ENCODE data around the gene IFI30.

The IFI30 gene

GRCh38 chr19:18225702-18226468 is 52.3 kb downstream of the IFI30 start, which contains the start of gene PDE4C:
Gene PDE4C (minus strand): TSS chr19:18226438. CDS start chr19:18226415, 23 bp downstream.
- DNase-seq (ENCODE audit: low read depth) = no peak

DNA sequence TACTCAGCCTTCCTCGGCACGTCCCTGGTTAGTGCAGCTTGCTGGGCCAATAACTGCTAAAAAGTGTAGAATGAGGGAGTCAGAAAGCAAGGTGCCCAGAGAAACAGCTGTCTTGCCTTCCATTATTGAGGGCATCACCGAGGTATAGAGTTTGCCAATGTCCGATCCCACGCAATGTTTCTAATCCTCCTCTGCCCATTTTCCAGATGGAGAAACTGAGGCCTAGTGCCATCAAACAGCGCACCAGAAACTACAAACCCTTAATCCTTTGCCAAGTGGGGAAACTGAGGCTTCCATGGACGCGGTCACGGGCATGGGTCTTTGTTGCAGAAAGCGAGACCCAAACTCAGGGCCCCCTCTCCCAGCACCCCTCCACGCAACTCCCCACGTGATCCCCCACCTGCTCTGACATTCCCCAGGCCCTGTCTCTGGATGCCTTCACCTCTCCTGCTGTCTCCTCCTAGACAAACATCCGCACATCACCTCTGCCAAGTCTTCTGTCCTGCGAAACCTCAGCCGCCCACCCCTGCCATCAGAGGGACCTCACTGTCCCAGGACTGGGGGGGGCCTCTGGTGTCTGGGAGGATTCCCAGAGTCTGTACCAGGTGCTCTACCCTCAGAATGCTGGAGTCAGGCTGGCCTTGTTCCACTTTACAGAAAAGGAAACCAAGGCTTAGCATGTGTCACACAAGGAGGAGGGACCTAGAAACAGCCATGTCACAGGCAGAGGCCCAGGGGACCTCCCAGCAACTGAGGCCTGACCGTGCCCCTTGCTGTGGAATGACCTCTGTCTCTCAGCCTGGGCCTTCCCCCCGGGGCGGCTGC is 53.6 kb downstream of the IFI30 start:
- DNase-seq (ENCODE audit: low read depth) = no peak

Measured in stimulated activated CD8-positive, alpha-beta memory T cell treated with anti-CD3 and anti-CD28 coated beads, Interleukin-15, amount 100 ng/mL, for 24 hours (primary cell).